Upper lobe of left lung (tissue), 6 donors: ENCODE measurements around the gene RPS23. TPM values are rescaled to one million over a fixed set of nuclear protein-coding genes. Genes with fewer than 3 reads are reported as not detected.
A peak's percentile ranks its signal among the peaks of the same experiment; 100 is the strongest.
"Not testable (repeated sequence)": the region's sequence is repeated elsewhere in the genome, so short reads cannot be mapped to it uniquely, and the experiment has no call there.

ENCODE experiments used
- ATAC-seq, 2 donors: fragments of 200-7000 bp; cut with Tn5 transposase; one replicate each; pipeline ENCODE4 v1.9.1; 2022; ENCODE audit warnings: mild to moderate bottlenecking in 2 of 2, moderate library complexity in 2 of 2; ENCODE audit not compliant: low FRiP score in 2 of 2
- DNase-seq, 2 donors: peaks; one replicate each; pipeline ENCODE4 v3.0.0-alpha.2; 2019 to 2020
- H3K27ac ChIP-seq, 4 donors: fragments of 200-600 bp; sonication (generic); one replicate each; pipeline ENCODE4 v1.5.1; 2016 to 2019
- H3K27me3 ChIP-seq, 4 donors: fragments of 200-600 bp; sonication (generic); one replicate each; pipeline ENCODE4 v1.5.1; 2017 to 2019
- H3K36me3 ChIP-seq, 4 donors: fragments of 200-600 bp; sonication (generic); one replicate each; pipeline ENCODE4 v1.5.1; 2016 to 2019
- H3K4me1 ChIP-seq, 4 donors: fragments of 200-600 bp; sonication (generic); one replicate each; pipeline ENCODE4 v1.5.1; 2018 to 2019
- H3K4me3 ChIP-seq, 4 donors: fragments of 200-600 bp; sonication (generic); one replicate each; pipeline ENCODE4 v1.5.1; 2017 to 2019; ENCODE audit warnings: mild to moderate bottlenecking in 2 of 4, moderate library complexity in 1 of 4
- H3K9me3 ChIP-seq, 4 donors: fragments of 200-600 bp; sonication (generic); one replicate each; pipeline ENCODE4 v1.5.1; 2018 to 2019
- EP300 ChIP-seq, 4 donors: sonication (generic); formaldehyde crosslinking; IDR thresholded peaks; one replicate each; pipeline ENCODE4 v1.5.1; 2017; ENCODE audit warnings: antibody characterized with exemption in 4 of 4, control low read depth in 2 of 4
- POLR2A ChIP-seq, 4 donors: fragments of 450-650 bp; IDR thresholded peaks; one replicate each; pipeline ENCODE4 v1.5.1; 2016 to 2017; ENCODE audit warnings: antibody characterized with exemption in 4 of 4, mild to moderate bottlenecking in 2 of 4
- POLR2AphosphoS5 ChIP-seq, 2 donors: sonication (generic); formaldehyde crosslinking; IDR thresholded peaks; one replicate each; pipeline ENCODE4 v1.5.1; 2017; ENCODE audit warnings: antibody characterized with exemption in 2 of 2
- WGBS, 2 donors: methylation state at CpG; one replicate each; pipeline ENCODE4 v1.1.5; 2017 to 2018; 5-methylcytosine and 5-hydroxymethylcytosine counted together
- total RNA-seq, 6 donors: library from RNA; depleted of rRNA in 4 of 6; stranded (reverse); fragments of >200 nt in 4 of 6; gene quantifications; one replicate each; pipeline versions ENCODE4 v1.1.0 to v1.2.1, GENCODE V29; 2016 to 2021
- TF ChIP-seq, protein P1 (sequence below), 6 experiments: fragments of 450-650 bp in 4 of 6; fragments of 200-600 bp in 2 of 6; sonication (generic) in 2 of 6; IDR thresholded peaks; one replicate each; pipeline ENCODE4 v1.5.1; 2016 to 2019; ENCODE audit warnings: antibody characterized with exemption in 6 of 6
- donor health status: DM: no; HTN: no; CAD: no; lungs with moderate emphysema.
- donor health status: DM: no; HTN: yes; CAD: no; lungs with severe emphysema.

RPS23 gene
- total RNA-seq, 6 donors from 2014 or later, result 1,173 to 2,208 (median 1,478) TPM

DNA sequence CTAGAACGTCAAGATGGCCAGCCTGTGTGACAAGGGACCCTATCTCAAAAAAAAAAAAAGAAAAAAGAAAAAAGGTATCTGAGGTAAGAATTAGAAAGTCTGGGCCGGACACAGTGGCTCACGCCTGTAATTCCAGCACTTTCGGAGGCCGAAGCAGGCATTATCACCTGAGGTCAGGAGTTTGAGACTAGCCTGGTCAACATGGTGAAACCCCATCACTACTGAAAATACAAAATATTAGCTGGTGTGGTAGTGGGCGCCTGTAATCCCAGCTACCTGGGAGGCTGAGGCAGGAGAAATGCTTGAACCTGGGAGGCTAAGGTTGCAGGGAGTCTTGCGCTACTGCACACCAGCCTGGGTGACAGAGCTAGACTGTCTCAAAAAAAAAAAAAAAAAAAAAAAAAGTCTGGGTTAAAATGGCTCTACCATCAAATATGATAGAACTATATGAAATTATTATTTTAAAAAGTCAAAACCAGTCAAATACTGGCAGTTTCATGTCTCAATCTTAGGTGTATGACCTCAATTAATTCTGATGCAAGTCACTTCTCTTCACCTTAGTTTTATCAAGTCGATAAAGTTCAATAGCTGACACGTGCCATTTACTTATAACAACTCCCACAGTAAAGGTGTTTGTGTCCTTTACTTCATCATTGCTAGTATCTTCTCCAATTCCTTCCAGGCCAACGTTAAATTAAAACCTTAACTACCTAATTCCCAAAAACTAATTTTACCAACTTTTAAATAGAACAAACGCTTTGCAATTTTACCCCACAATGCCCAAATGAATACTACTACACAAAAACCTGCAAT is 1.1 kb downstream of the RPS23 start:
- peaks cover 12 to 23% (median 14%) of the 10 kb centered on the region in 4 donors for H3K4me1 ChIP-seq
- 73 to 74% methylated on average over 11 of the region's 11 CpGs for WGBS, 2 donors
- peaks cover 15 to 42% (median 25%) of the 10 kb centered on the region in 4 donors for H3K36me3 ChIP-seq
- peak overlapping the region; percentile 65 to 94 (median 76) for H3K4me3 ChIP-seq
- no peaks in the 10 kb centered on the region for H3K9me3 ChIP-seq
- no peak for DNase-seq
- TF ChIP-seq, protein P1, sequence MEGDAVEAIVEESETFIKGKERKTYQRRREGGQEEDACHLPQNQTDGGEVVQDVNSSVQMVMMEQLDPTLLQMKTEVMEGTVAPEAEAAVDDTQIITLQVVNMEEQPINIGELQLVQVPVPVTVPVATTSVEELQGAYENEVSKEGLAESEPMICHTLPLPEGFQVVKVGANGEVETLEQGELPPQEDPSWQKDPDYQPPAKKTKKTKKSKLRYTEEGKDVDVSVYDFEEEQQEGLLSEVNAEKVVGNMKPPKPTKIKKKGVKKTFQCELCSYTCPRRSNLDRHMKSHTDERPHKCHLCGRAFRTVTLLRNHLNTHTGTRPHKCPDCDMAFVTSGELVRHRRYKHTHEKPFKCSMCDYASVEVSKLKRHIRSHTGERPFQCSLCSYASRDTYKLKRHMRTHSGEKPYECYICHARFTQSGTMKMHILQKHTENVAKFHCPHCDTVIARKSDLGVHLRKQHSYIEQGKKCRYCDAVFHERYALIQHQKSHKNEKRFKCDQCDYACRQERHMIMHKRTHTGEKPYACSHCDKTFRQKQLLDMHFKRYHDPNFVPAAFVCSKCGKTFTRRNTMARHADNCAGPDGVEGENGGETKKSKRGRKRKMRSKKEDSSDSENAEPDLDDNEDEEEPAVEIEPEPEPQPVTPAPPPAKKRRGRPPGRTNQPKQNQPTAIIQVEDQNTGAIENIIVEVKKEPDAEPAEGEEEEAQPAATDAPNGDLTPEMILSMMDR (IDR thresholded peaks at IDR 0.05), result no peak
- TF ChIP-seq EP300 (IDR thresholded peaks at IDR 0.05), result no peak
- TF ChIP-seq POLR2A (IDR thresholded peaks at IDR 0.05), result no peak
- peak overlapping the region in 2 of 4 donors; percentile 85 to 87 for H3K27ac ChIP-seq
- ATAC-seq, result no peak
- no peaks in the 10 kb centered on the region for H3K27me3 ChIP-seq

DNA sequence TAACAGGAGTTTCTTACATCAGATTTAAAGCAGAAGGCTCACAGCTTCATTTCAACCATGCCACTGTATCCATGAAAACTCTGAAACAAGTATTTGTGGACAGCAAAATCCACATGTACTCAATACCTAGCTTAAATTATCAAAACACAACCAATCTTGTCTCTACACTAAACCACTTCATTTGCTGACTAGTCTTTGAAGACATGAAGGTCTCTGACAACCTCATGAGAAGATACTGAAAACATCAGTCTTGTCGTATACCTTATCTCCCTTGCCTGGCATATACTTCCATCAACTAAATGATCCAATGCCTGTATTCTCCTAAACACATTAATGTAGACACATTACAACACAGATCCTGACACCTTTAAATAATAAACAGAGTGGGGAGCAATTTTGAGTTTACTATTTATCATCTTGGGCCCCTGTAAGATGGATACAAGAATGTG is 2.9 kb downstream of the RPS23 start:
- H3K27me3 ChIP-seq, result no peaks in the 10 kb centered on the region
- peaks cover 12 to 23% (median 14%) of the 10 kb centered on the region in 4 donors for H3K4me1 ChIP-seq
- H3K27ac ChIP-seq, result no peak overlapping the region
- no peak overlapping the region for H3K4me3 ChIP-seq
- DNase-seq (no peak), ATAC-seq (no peak)
- WGBS, 2 donors, result 79 to 96% methylated on average over 1 of the region's 1 CpG
- H3K9me3 ChIP-seq, result no peaks in the 10 kb centered on the region
- peaks cover 15 to 42% (median 25%) of the 10 kb centered on the region in 4 donors for H3K36me3 ChIP-seq
- TF ChIP-seq EP300 (IDR thresholded peaks at IDR 0.05), result no peak
- TF ChIP-seq, protein P1 (IDR thresholded peaks at IDR 0.05), result no peak
- TF ChIP-seq POLR2A (IDR thresholded peaks at IDR 0.05), result no peak
- no peak for TF ChIP-seq POLR2AphosphoS5 (IDR thresholded peaks at IDR 0.05)

DNA sequence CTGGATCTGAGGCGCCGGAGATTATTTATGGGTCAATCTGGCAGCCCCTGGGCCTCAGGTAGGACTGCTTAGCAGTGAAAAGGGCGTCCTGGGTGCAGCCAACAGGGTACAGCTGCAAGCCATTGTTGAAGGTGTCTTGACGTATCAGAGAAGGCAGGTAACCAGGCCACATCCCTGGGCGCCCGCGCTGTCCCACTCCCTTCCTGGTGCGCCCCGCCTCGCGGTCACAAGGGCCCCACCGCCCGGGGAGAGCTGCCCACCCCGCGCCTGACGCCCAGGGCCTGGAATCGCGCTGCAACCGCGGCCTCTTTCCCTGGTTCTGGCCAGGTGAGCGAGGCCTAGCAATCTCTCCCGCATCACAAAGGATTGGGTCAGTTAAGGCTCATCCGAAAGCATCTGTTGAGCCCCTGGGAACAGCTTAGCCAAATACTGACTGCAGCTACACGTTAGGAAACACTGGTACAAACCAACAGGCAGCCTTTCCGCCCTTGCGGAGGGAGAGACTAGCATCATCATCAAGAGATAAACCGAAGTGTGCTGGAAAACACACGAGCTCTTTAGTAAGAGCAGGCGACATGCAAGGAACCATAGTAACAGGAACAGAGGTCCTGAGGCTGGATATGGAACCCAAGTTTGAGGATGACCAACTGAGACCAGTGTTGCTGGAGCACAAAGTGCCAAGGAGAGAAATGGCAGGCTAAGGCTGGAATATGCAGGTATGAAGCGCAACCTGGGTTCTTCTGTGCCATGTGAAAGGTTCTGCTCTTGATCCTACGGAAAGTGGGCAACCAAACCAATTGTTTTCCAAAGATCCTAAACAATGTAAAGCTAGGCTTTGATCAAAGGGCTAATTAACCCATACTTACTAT is 3.6 kb downstream of the RPS23 start:
- Histone ChIP-seq H3K36me3 (peaks cover 15 to 42% (median 25%) of the 10 kb centered on the region in 4 donors), H3K9me3 (no peaks in the 10 kb centered on the region), H3K27ac (no peak overlapping the region), H3K4me3 (no peak overlapping the region), H3K4me1 (peaks cover 12 to 23% (median 14%) of the 10 kb centered on the region in 4 donors), H3K27me3 (no peaks in the 10 kb centered on the region)
- DNase-seq, result peak in 1 of 2 donors; percentile 77
- ATAC-seq, result no peak
- 86 to 93% methylated on average over 11 to 31 of the region's 31 CpGs for WGBS, 2 donors
- TF ChIP-seq, protein P1 (IDR thresholded peaks at IDR 0.05), result no peak
- no peak for TF ChIP-seq POLR2A (IDR thresholded peaks at IDR 0.05)
- TF ChIP-seq POLR2AphosphoS5 (IDR thresholded peaks at IDR 0.05), result no peak

DNA sequence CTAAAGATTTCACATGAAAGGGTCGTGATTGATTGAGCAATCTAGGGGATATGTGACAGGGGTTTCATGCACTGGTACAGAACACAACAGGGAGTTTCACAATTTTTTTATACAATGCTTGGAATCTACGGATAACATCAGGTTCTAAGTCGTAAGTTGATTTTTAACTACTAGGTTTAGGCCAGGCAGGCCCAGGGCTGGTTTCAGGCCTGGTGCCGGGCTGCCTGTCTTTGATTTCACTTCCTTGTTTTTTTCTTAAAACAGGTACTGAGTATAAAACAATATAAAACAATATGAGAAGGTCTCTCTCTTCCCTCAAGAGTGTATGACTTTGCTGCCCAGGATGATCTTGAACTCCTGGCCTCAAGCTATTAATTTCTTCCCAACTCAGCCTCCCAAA is 4.7 kb downstream of the RPS23 start:
- Histone ChIP-seq H3K36me3 (peaks cover 15 to 42% (median 25%) of the 10 kb centered on the region in 4 donors), H3K4me1 (peaks cover 3 to 16% (median 8%) of the 10 kb centered on the region in 4 donors)
- not testable (repeated sequence) for H3K4me3 ChIP-seq, H3K27me3 ChIP-seq, ATAC-seq, DNase-seq, H3K27ac ChIP-seq, H3K9me3 ChIP-seq
- WGBS, 2 donors, result 71 to 73% methylated on average over 4 of the region's 4 CpGs

DNA sequence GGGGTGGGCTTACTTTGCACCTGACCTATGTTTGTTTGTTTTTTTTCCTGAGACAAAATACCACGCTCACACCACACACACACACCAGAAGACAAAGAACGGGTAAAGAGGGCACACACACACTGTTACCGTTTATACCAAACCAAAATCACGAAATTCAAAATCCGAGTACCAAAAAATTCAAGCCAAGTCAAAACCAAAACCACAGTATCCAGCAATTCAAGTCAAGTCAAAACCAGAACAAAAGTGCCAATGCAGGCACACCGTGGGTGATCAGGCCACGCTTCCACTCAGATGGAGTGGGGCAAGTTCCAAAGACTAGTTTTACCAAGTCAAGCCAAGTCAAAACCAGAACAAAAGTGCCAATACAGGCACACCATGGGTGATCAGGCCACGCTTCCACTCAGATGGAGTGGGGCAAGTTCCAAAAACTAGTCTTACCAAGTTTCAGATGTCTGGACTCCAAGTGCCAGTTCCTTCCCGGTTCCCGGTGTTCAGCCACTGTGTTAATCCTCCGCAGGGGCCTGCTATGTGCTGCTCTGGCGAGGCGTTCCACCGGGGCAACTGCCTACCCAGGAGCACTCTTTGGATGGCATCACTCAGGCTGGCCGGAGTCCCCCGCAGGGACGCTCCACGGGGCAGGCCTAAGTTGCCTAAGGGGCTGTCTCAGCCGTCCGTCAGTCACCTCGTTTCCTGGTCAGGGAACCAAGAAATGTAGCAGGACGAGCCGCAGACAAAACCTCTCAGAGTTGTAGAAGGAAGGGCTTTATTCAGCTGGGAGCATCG is 5.4 kb downstream of the RPS23 start:
- not testable (repeated sequence) for H3K9me3 ChIP-seq, H3K4me3 ChIP-seq, ATAC-seq, H3K27ac ChIP-seq, H3K27me3 ChIP-seq
- peak in 1 of 2 donors; percentile 42 for DNase-seq
- H3K36me3 ChIP-seq, result peaks cover 15 to 42% (median 25%) of the 10 kb centered on the region in 4 donors
- H3K4me1 ChIP-seq, result peaks cover 3 to 16% (median 8%) of the 10 kb centered on the region in 4 donors
- WGBS, 2 donors, result 91% methylated on average over 21 to 24 of the region's 24 CpGs

DNA sequence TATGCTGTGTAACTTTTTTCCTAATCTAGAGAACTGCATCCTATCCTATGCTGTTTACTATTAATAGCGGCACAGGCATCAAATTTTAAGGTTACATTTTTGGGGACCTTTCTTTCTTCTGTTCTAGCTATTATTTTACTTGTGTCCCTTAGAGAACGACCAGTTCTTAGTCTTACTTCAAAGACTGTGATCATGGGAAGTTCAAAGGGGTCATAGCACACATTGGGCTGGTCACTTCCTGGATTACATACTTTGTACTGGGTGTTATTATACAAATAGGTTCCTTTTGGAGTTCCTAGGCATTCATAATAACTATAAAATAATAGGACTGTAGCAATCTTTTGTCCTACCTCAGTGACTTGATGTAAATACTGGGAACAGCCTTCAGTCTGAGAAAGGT is 8.8 kb downstream of the RPS23 start:
- not testable (repeated sequence) for DNase-seq, ATAC-seq, H3K4me1 ChIP-seq, H3K4me3 ChIP-seq, H3K27me3 ChIP-seq, H3K9me3 ChIP-seq
- 69 to 71% methylated on average over 2 of the region's 2 CpGs for WGBS, 2 donors
- Histone ChIP-seq H3K27ac (peak overlapping the region in 1 of 4 donors; percentile 58), H3K36me3 (peaks cover 0 to 18% (median 5%) of the 10 kb centered on the region in 4 donors)

DNA sequence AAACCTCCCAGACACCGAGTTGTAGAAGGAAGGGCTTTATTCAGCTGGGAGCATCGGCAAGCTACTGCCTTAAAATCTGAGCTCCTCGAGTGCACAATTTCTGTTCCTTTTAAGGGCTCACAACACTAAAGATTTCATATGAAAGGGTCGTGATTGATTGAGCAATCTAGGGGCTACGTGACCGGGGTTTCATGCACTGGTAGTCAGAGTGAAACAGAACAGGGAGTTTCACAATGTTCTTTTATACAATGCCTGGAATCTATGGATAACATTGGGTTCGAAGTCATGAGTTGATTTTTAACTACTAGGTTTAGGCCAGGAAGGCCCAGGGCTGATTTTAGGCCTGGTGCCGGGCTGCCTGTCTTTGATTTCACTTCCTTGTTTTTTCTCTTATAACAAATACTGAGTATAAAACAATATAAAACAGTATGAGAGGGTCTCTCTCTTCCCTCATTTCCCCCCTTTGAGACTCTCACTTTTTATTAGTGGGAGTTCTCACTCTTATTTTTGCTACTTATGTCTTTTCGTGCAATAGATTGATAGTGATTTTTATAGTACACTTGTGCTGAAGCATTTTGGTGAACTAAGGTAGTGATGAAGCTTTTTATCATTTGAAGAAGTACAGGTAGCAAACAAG is 10.7 kb downstream of the RPS23 start:
- not testable (repeated sequence) for H3K27me3 ChIP-seq, H3K4me1 ChIP-seq, H3K36me3 ChIP-seq, DNase-seq, H3K4me3 ChIP-seq, H3K27ac ChIP-seq, H3K9me3 ChIP-seq, ATAC-seq
- WGBS, 2 donors, result 91 to 95% methylated on average over 9 of the region's 9 CpGs
